Neuron (in vitro differentiated cells): ENCODE results near the gene ATP10A.

Experiments used
- H2AFZ ChIP-seq: one replicate; pipeline ENCODE4 v1.6.1; 2013; ENCODE audit warnings: low read depth, mild to moderate bottlenecking, inconsistent platforms, low read length, moderate library complexity
- H3K27me3 ChIP-seq: one replicate; pipeline ENCODE4 v1.6.1; 2013; ENCODE audit warnings: low read length; ENCODE audit not compliant: insufficient read depth
- H3K36me3 ChIP-seq: one replicate; pipeline ENCODE4 v1.6.1; 2013; ENCODE audit warnings: low read length; ENCODE audit not compliant: insufficient read depth
- H3K4me1 ChIP-seq: one replicate; pipeline ENCODE4 v1.6.1; 2013; ENCODE audit warnings: low read length; ENCODE audit not compliant: insufficient read depth
- H3K4me3 ChIP-seq: 2 replicates; pipeline ENCODE4 v1.5.1; 2013; ENCODE audit warnings: mild to moderate bottlenecking, low read length, moderate library complexity
- H3K9me3 ChIP-seq: one replicate; pipeline ENCODE4 v1.6.1; 2013; ENCODE audit warnings: low read length

The ATP10A gene

GRCh38 chr15:25719101-25719985 is 143.8 kb downstream of the ATP10A start:
- H3K4me1 ChIP-seq = no peaks in the 10 kb centered on the region
- no peaks in the 10 kb centered on the region for H3K27me3 ChIP-seq
- H2AFZ ChIP-seq = no peak overlapping the region
- no peak overlapping the region for H3K4me3 ChIP-seq
- no peaks in the 10 kb centered on the region for H3K9me3 ChIP-seq
- no peaks in the 10 kb centered on the region for H3K36me3 ChIP-seq

- Histone ChIP-seq H2AFZ (no peak overlapping the region), H3K27me3 (no peaks in the 10 kb centered on the region), H3K4me1 (no peaks in the 10 kb centered on the region), H3K36me3 (no peaks in the 10 kb centered on the region), H3K9me3 (no peaks in the 10 kb centered on the region), H3K4me3 (no peak overlapping the region)
Measured at GRCh38 chr15:25718597-25718996, 144.5 kb downstream of the ATP10A start.

- Histone ChIP-seq H3K36me3 (no peaks in the 10 kb centered on the region), H2AFZ (no peak overlapping the region), H3K27me3 (no peaks in the 10 kb centered on the region), H3K4me1 (no peaks in the 10 kb centered on the region), H3K4me3 (no peak overlapping the region), H3K9me3 (no peaks in the 10 kb centered on the region)
Measured at GRCh38 chr15:25718169-25718536, 145.0 kb downstream of the ATP10A start.

- H3K4me3 ChIP-seq = no peak overlapping the region
- no peaks in the 10 kb centered on the region for H3K27me3 ChIP-seq
- H3K9me3 ChIP-seq = no peaks in the 10 kb centered on the region
- H3K36me3 ChIP-seq = no peaks in the 10 kb centered on the region
- no peak overlapping the region for H2AFZ ChIP-seq
- no peaks in the 10 kb centered on the region for H3K4me1 ChIP-seq
Measured at GRCh38 chr15:25717457-25718168, 145.5 kb downstream of the ATP10A start.

- Histone ChIP-seq H3K4me3 (no peak overlapping the region), H2AFZ (no peak overlapping the region), H3K4me1 (no peaks in the 10 kb centered on the region), H3K9me3 (no peaks in the 10 kb centered on the region), H3K36me3 (no peaks in the 10 kb centered on the region), H3K27me3 (no peaks in the 10 kb centered on the region)
Measured at GRCh38 chr15:25717127-25717456, 146.0 kb downstream of the ATP10A start.

GRCh38 chr15:25716414-25717126 is 146.6 kb downstream of the ATP10A start:
- no peaks in the 10 kb centered on the region for H3K27me3 ChIP-seq
- no peak overlapping the region for H2AFZ ChIP-seq
- H3K4me1 ChIP-seq = no peaks in the 10 kb centered on the region
- no peaks in the 10 kb centered on the region for H3K9me3 ChIP-seq
- H3K36me3 ChIP-seq = no peaks in the 10 kb centered on the region
- no peak overlapping the region for H3K4me3 ChIP-seq

GRCh38 chr15:25715536-25716413 is 147.4 kb downstream of the ATP10A start:
- H2AFZ ChIP-seq = no peak overlapping the region
- H3K4me1 ChIP-seq = no peaks in the 10 kb centered on the region
- H3K36me3 ChIP-seq = no peaks in the 10 kb centered on the region
- no peak overlapping the region for H3K4me3 ChIP-seq
- H3K27me3 ChIP-seq = no peaks in the 10 kb centered on the region
- H3K9me3 ChIP-seq = no peaks in the 10 kb centered on the region

GRCh38 chr15:25714538-25714840 is 148.6 kb downstream of the ATP10A start:
- Histone ChIP-seq H3K36me3 (no peaks in the 10 kb centered on the region), H3K27me3 (no peaks in the 10 kb centered on the region), H3K4me1 (no peaks in the 10 kb centered on the region), H2AFZ (no peak overlapping the region), H3K9me3 (no peaks in the 10 kb centered on the region), H3K4me3 (no peak overlapping the region)

- Histone ChIP-seq H2AFZ (no peak overlapping the region), H3K36me3 (no peaks in the 10 kb centered on the region), H3K4me3 (no peak overlapping the region)
Measured at GRCh38 chr15:25713736-25714537, 149.2 kb downstream of the ATP10A start.

GRCh38 chr15:25712961-25713355 is 150.2 kb downstream of the ATP10A start:
- Histone ChIP-seq H3K4me1 (no peaks in the 10 kb centered on the region), H3K4me3 (no peak overlapping the region)

More at GRCh38 chr15:25713736-25714537, 149.2 kb downstream of the ATP10A start:
- Histone ChIP-seq H3K4me1 (no peaks in the 10 kb centered on the region), H3K27me3 (no peaks in the 10 kb centered on the region), H3K9me3 (no peaks in the 10 kb centered on the region)

GRCh38 chr15:25712192-25712960 is 150.8 kb downstream of the ATP10A start:
- H3K36me3 ChIP-seq = no peaks in the 10 kb centered on the region
- no peak overlapping the region for H3K4me3 ChIP-seq
- no peak overlapping the region for H2AFZ ChIP-seq
- no peaks in the 10 kb centered on the region for H3K27me3 ChIP-seq
- H3K9me3 ChIP-seq = no peaks in the 10 kb centered on the region
- no peaks in the 10 kb centered on the region for H3K4me1 ChIP-seq

More at GRCh38 chr15:25712961-25713355, 150.2 kb downstream of the ATP10A start:
- no peak overlapping the region for H2AFZ ChIP-seq
- no peaks in the 10 kb centered on the region for H3K27me3 ChIP-seq
- no peaks in the 10 kb centered on the region for H3K9me3 ChIP-seq
- H3K36me3 ChIP-seq = no peaks in the 10 kb centered on the region
